A549 treated with AZD9567 at 1 μM for 4 hours (cell line): ENCODE data around the gene BOLA2B. TPM values are rescaled to one million over a fixed set of nuclear protein-coding genes. Genes with fewer than 3 reads are reported as not detected.

Experiments
- total RNA-seq: library from RNA; stranded (reverse); fragments of 200-300 nt; extraction: Qiagen RNA extraction; gene quantifications from 5 replicates; pipeline ENCODE4 v1.2.3, GENCODE V29; 2022; ENCODE audit not compliant: insufficient read depth

BOLA2B gene
- 104 to 219 TPM (median 200 TPM) in 5 replicates for total RNA-seq

GRCh38 chr16:30193615-30194014, at the start of gene BOLA2B, which contains the start of gene SLX1A:
Gene BOLA2B (minus strand): TSS chr16:30193666. CDS start chr16:30193595, 71 bp downstream.
Gene SLX1A (plus strand): TSS chr16:30193875. CDS start chr16:30194085, 210 bp downstream.

DNA sequence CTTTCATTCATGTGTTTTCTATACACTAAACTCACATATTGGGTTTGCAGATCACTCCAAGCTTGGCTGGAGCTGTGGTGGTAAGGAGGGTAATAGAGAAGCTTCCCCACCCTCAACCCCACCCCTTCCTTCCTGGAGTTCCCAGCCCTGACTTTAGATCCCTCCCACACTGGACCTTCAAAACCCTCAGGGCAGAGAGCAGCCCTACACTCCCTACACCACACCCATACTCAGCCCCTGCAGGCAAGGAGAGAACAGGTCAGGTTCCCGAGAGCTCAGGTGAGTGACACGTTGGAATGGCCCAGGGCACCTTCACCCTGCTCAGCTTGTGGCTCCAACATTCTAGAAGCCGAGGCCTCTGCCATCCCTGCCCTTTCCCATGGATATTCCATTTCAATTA, 5.6 kb upstream of the BOLA2B start, which contains the start of gene SULT1A3:
Gene SULT1A3, plus strand, starts transcription at position 207 of the 400 bp plus-strand sequence. CDS start 1,474 bp downstream, outside the sequence.

GRCh38 chr16:30183233-30184095, 10.0 kb downstream of the BOLA2B start, which contains the start of gene CORO1A:
Gene CORO1A (plus strand): TSS chr16:30183602. CDS start chr16:30185210, 1,608 bp downstream.

Other genes with a start within 250 kb of the BOLA2B start
- gene TMEM219, start 231.6 kb downstream of the BOLA2B start, total RNA-seq = 80.6 to 98.0 TPM (median 93.6 TPM) in 5 replicates
- 23.1 to 35.4 TPM (median 34.5 TPM) in 5 replicates for gene TAOK2, start 219.8 kb downstream of the BOLA2B start, total RNA-seq
- 12.8 to 15.6 TPM (median 14.2 TPM) in 5 replicates for gene HIRIP3, start 198.0 kb downstream of the BOLA2B start, total RNA-seq
- gene INO80E, start 197.4 kb downstream of the BOLA2B start, total RNA-seq = 87.3 to 104 TPM (median 98.6 TPM) in 5 replicates
- gene DOC2A, start 182.6 kb downstream of the BOLA2B start, total RNA-seq = 1.8 to 2.3 TPM (median 2.2 TPM) in 4 of 5 replicates, not detected in the other
- gene C16orf92, start 170.5 kb downstream of the BOLA2B start, total RNA-seq = not detected in 5 replicates
- gene TLCD3B, start 162.4 kb downstream of the BOLA2B start, total RNA-seq = 0.25 to 0.43 TPM (median 0.38 TPM) in 4 of 5 replicates, not detected in the other
- gene ALDOA, start 127.9 kb downstream of the BOLA2B start, total RNA-seq = 1,612 to 1,913 TPM (median 1,799 TPM) in 5 replicates
- gene PPP4C, start 117.7 kb downstream of the BOLA2B start, total RNA-seq = 138 to 146 TPM (median 142 TPM) in 5 replicates
- 0.12 to 0.32 TPM (median 0.22 TPM) in 4 of 5 replicates, not detected in the other for gene TBX6, start 101.7 kb downstream of the BOLA2B start, total RNA-seq
- gene YPEL3, start 97.5 kb downstream of the BOLA2B start, total RNA-seq = 6.1 to 8.0 TPM (median 7.7 TPM) in 5 replicates
- 1.3 to 1.7 TPM (median 1.6 TPM) in 4 of 5 replicates, not detected in the other for gene GDPD3, start 80.1 kb downstream of the BOLA2B start, total RNA-seq
- 26.5 to 32.3 TPM (median 32.1 TPM) in 5 replicates for gene MAPK3, start 70.4 kb downstream of the BOLA2B start, total RNA-seq
- gene CORO1A, start 10.1 kb downstream of the BOLA2B start, total RNA-seq = 2.6 to 4.6 TPM (median 3.1 TPM) in 5 replicates
- gene SLX1A, start 209 bp upstream of the BOLA2B start, total RNA-seq = 7.2 to 29.2 TPM (median 20.1 TPM) in 5 replicates
- 5.6 to 28.8 TPM (median 7.8 TPM) in 5 replicates for gene SULT1A3, start 5.6 kb upstream of the BOLA2B start, total RNA-seq
- gene NPIPB13, start 54.8 kb upstream of the BOLA2B start, total RNA-seq = 2.7 to 3.0 TPM (median 2.8 TPM) in 4 of 5 replicates, not detected in the other
- gene CD2BP2, start 161.6 kb upstream of the BOLA2B start, total RNA-seq = 63.2 to 69.6 TPM (median 67.9 TPM) in 5 replicates
- 20.4 to 31.0 TPM (median 30.3 TPM) in 5 replicates for gene TBC1D10B, start 176.8 kb upstream of the BOLA2B start, total RNA-seq
- 0.14 to 0.69 TPM (median 0.57 TPM) in 3 of 5 replicates, not detected in the others for gene MYL11, start 181.1 kb upstream of the BOLA2B start, total RNA-seq
- 2.0 to 2.3 TPM (median 2.1 TPM) in 4 of 5 replicates, not detected in the other for gene SEPTIN1, start 188.9 kb upstream of the BOLA2B start, total RNA-seq
- gene ZNF48, start 201.8 kb upstream of the BOLA2B start, total RNA-seq = 13.4 to 15.0 TPM (median 14.1 TPM) in 5 replicates
- 1.4 to 6.2 TPM (median 5.9 TPM) in 5 replicates for gene ZNF771, start 213.9 kb upstream of the BOLA2B start, total RNA-seq
- 103 to 132 TPM (median 123 TPM) in 5 replicates for gene DCTPP1, start 236.4 kb upstream of the BOLA2B start, total RNA-seq